Mesendoderm (in vitro differentiated cells): ENCODE results near the gene QSOX1.

Experiments used
- DNase-seq: peaks from one replicate; pipeline ENCODE4 v3.0.0; 2013
- H2AK5ac ChIP-seq: 2 replicates; pipeline ENCODE4 v1.6.1; 2013; ENCODE audit warnings: low read length, inconsistent platforms
- H2BK120ac ChIP-seq: 2 replicates; pipeline ENCODE4 v1.6.1; 2013; ENCODE audit warnings: low read depth, mild to moderate bottlenecking, low read length, moderate library complexity, mixed read lengths
- H2BK15ac ChIP-seq: replicated peaks from 2 replicates; pipeline ENCODE4 v1.6.1; 2013; ENCODE audit warnings: low read depth, mild to moderate bottlenecking, moderate library complexity
- H2BK5ac ChIP-seq: 2 replicates; pipeline ENCODE4 v1.6.1; 2013; ENCODE audit warnings: low read length, inconsistent platforms
- H3K18ac ChIP-seq: 2 replicates; pipeline ENCODE4 v1.6.1; 2013; ENCODE audit warnings: mild to moderate bottlenecking, low read length, mixed read lengths
- H3K23ac ChIP-seq: one replicate; pipeline ENCODE4 v1.6.1; 2013; ENCODE audit warnings: low read length
- H3K27ac ChIP-seq: 2 replicates; pipeline ENCODE4 v1.5.1; 2013; ENCODE audit warnings: low read depth, mild to moderate bottlenecking, inconsistent platforms, low read length, moderate library complexity
- H3K27me3 ChIP-seq: 2 replicates; pipeline ENCODE4 v1.6.1; 2013; ENCODE audit warnings: low read length, control low read depth, mild to moderate bottlenecking, inconsistent platforms; ENCODE audit not compliant: insufficient read depth, poor library complexity
- H3K36me3 ChIP-seq: 2 replicates; pipeline ENCODE4 v1.6.1; 2013; ENCODE audit warnings: low read length, inconsistent platforms; ENCODE audit not compliant: control insufficient read depth, insufficient read depth
- H3K4ac ChIP-seq: one replicate; pipeline ENCODE4 v1.6.1; 2013; ENCODE audit warnings: low read depth, mild to moderate bottlenecking, low read length, moderate library complexity
- H3K4me1 ChIP-seq: 2 replicates; pipeline ENCODE4 v1.6.1; 2013; ENCODE audit warnings: low read depth, low read length, inconsistent platforms; ENCODE audit not compliant: control insufficient read depth
- H3K4me2 ChIP-seq: 2 replicates; pipeline ENCODE4 v1.6.1; 2013; ENCODE audit warnings: low read length
- H3K4me3 ChIP-seq: 2 replicates; pipeline ENCODE4 v1.5.1; 2013; ENCODE audit warnings: mild to moderate bottlenecking, low read length
- H3K56ac ChIP-seq: one replicate; pipeline ENCODE4 v1.6.1; 2013; ENCODE audit warnings: low read length
- H3K79me1 ChIP-seq: 2 replicates; pipeline ENCODE4 v1.6.1; 2013; ENCODE audit warnings: low read length, inconsistent platforms
- H3K79me2 ChIP-seq: 2 replicates; pipeline ENCODE4 v1.6.1; 2013; ENCODE audit warnings: mild to moderate bottlenecking, low read length; ENCODE audit not compliant: control insufficient read depth, insufficient read depth
- H3K9ac ChIP-seq: 2 replicates; pipeline ENCODE4 v1.6.1; 2013; ENCODE audit warnings: low read length, inconsistent platforms
- H4K5ac ChIP-seq: one replicate; pipeline ENCODE4 v1.6.1; 2013; ENCODE audit warnings: low read length
- H4K8ac ChIP-seq: one replicate; pipeline ENCODE4 v1.6.1; 2013; ENCODE audit warnings: low read depth, mild to moderate bottlenecking, control low read depth, low read length, moderate library complexity
- WGBS: extraction: QIAGEN DNeasy Blood & Tissue Kit; methylation state at CpG from one replicate; pipeline ENCODE4 v1.1.7; 2013; ENCODE audit warnings: low lambda C conversion rate, missing lambda C conversion rate; ENCODE audit not compliant: insufficient coverage; ENCODE audit errors: extremely low coverage; 5-methylcytosine and 5-hydroxymethylcytosine counted together

The QSOX1 gene

DNA sequence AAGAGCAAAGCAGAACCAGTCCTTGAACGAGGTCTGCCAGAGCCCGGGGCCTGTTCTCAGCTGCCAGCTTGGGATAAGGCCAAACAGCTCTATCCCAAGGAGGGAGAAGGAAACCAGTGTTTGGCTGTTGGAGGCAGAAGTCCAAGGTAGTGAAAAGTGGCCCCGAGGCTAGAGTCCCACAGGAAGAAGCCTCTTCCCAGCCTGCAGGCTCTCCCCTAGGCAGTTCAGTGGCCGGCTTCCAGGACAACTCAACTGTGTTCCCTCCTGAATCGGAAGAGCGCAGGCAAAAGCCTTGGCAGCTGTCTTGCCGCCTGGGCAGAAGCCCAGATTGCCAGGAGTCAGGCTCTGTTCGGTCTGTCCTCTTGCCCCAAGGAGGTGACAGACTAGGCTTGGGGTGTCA lies 19.3 kb downstream of the QSOX1 start:
- Histone ChIP-seq H4K5ac (no peak overlapping the region), H2BK120ac (no peak overlapping the region), H3K4me2 (no peak overlapping the region), H3K79me2 (no peaks in the 10 kb centered on the region), H4K8ac (no peak overlapping the region), H3K18ac (no peak overlapping the region), H3K27ac (no peak overlapping the region), H3K9ac (no peak overlapping the region), H3K79me1 (no peaks in the 10 kb centered on the region), H3K27me3 (no peaks in the 10 kb centered on the region), H3K56ac (no peak overlapping the region), H3K23ac (no peak overlapping the region), H2BK15ac (no peak overlapping the region), H2BK5ac (no peak overlapping the region), H3K4ac (no peak overlapping the region), H3K4me1 (no peaks in the 10 kb centered on the region), H3K36me3 (no peaks in the 10 kb centered on the region), H2AK5ac (no peak overlapping the region), H3K4me3 (no peak overlapping the region)
- no peak for DNase-seq
- no CpG with 5 or more reads among the region's 8 CpGs for WGBS

DNA sequence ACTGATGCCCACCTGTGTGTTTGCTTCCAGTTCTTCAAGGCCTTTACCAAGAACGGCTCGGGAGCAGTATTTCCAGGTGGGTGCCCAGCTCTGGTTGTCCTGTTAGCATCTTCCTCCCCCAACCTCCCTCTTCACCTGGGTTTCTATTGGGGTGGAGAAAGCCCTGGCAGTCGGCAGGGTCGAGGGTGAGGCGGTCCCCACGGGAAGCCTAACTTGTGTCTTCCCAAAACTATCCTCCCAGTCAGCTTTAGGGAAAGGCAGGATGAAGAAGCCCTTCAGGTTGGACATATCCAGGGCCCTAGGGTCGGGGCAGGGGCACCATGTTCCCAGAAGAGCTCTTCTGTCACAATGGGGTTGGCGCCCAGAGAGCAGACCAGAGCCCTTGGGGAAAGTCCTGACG lies 20.6 kb downstream of the QSOX1 start:
- WGBS = no CpG with 5 or more reads among the region's 9 CpGs
- Histone ChIP-seq H2BK120ac (no peak overlapping the region), H3K4me3 (no peak overlapping the region), H3K4me2 (no peak overlapping the region), H3K9ac (no peak overlapping the region), H2AK5ac (no peak overlapping the region), H3K18ac (no peak overlapping the region), H3K23ac (no peak overlapping the region), H3K56ac (no peak overlapping the region), H3K36me3 (no peaks in the 10 kb centered on the region), H2BK5ac (no peak overlapping the region), H3K79me2 (no peaks in the 10 kb centered on the region), H3K27ac (no peak overlapping the region), H3K4me1 (no peaks in the 10 kb centered on the region), H4K5ac (no peak overlapping the region), H3K79me1 (no peaks in the 10 kb centered on the region), H3K4ac (no peak overlapping the region), H2BK15ac (no peak overlapping the region), H3K27me3 (no peaks in the 10 kb centered on the region), H4K8ac (no peak overlapping the region)
- no peak for DNase-seq

DNA sequence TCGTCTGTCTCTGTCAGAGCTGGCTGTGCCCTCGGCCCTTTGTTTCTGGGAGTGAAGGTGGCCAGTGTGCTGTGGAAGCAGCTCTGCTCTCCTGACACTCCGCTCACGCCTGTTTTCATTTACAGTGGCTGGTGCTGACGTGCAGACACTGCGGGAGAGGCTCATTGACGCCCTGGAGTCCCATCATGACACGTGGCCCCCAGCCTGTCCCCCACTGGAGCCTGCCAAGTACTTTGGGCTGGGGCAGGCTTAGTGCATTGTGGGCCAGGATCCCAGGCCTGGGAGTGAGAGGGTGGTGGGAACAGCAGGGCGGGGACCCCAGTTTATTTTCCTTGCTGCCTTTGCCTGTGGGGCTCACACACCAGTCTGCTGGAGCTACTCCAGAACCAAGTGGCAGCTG lies 21.1 kb downstream of the QSOX1 start:
- DNase-seq = no peak
- Histone ChIP-seq H3K79me1 (no peaks in the 10 kb centered on the region), H4K5ac (no peak overlapping the region), H3K4ac (no peak overlapping the region), H2AK5ac (no peak overlapping the region), H2BK120ac (no peak overlapping the region), H3K23ac (no peak overlapping the region), H3K36me3 (no peaks in the 10 kb centered on the region), H3K4me1 (no peaks in the 10 kb centered on the region), H3K27me3 (no peaks in the 10 kb centered on the region), H3K4me2 (no peak overlapping the region), H3K9ac (no peak overlapping the region), H4K8ac (no peak overlapping the region), H2BK5ac (no peak overlapping the region), H3K4me3 (no peak overlapping the region), H2BK15ac (no peak overlapping the region), H3K56ac (no peak overlapping the region), H3K18ac (no peak overlapping the region), H3K79me2 (no peaks in the 10 kb centered on the region), H3K27ac (no peak overlapping the region)
- WGBS = no CpG with 5 or more reads among the region's 9 CpGs

DNA sequence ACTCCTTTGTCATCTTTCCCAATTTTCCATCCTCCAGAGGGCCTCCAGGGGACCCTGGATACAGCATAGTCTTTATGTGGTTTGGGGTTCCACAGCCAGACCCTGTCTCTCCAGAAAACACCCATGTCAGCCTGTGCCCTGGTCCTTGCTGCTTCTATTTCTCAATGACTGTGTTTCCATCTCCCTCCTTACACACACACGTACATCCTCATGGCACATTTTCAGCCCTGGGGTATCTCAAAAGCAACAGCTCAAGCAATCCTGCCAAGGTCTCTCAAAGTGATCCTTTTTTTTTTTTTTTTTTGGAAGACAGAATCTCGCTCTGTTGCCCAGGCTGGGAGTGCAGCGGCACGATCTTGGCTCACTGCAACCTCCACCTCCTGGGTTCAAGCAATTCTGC lies 22.3 kb downstream of the QSOX1 start:
- no peak overlapping the region for H3K27ac ChIP-seq
- no peak overlapping the region for H3K23ac ChIP-seq
- H4K5ac ChIP-seq = no peak overlapping the region
- no peaks in the 10 kb centered on the region for H3K4me1 ChIP-seq
- no peak overlapping the region for H2BK120ac ChIP-seq
- no peaks in the 10 kb centered on the region for H3K36me3 ChIP-seq
- H4K8ac ChIP-seq = no peak overlapping the region
- H3K4me2 ChIP-seq = no peak overlapping the region
- H3K4me3 ChIP-seq = no peak overlapping the region
- H3K56ac ChIP-seq = no peak overlapping the region
- H3K9ac ChIP-seq = no peak overlapping the region
- H3K18ac ChIP-seq = no peak overlapping the region
- no peak overlapping the region for H2AK5ac ChIP-seq
- no peak overlapping the region for H2BK5ac ChIP-seq
- WGBS = no CpG with 5 or more reads among the region's 4 CpGs
- no peaks in the 10 kb centered on the region for H3K27me3 ChIP-seq
- no peak for DNase-seq
- H3K4ac ChIP-seq = no peak overlapping the region
- no peaks in the 10 kb centered on the region for H3K79me1 ChIP-seq
- no peak overlapping the region for H2BK15ac ChIP-seq
- no peaks in the 10 kb centered on the region for H3K79me2 ChIP-seq

DNA sequence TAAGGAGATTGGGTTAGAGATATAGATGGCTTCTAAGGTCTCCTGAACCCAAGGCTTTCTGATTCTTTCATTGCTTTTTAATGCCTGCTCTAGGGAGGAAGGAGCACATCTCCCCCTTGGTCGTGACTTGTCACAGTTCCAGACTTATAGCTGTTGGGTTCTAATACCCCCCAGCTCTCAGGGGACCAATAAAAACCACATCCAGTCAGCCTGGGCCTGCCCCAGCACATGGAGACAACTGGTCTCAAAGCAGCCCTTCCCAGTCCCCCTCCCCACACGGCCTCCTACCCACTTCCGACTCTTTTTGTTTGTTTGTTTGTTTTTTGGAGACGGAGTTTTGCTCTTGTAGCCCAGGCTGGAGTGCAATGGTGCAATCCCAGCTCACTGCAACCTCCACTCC lies 23.3 kb downstream of the QSOX1 start:
- no peak overlapping the region for H2BK5ac ChIP-seq
- H3K79me1 ChIP-seq = no peaks in the 10 kb centered on the region
- H2AK5ac ChIP-seq = no peak overlapping the region
- no peaks in the 10 kb centered on the region for H3K4me1 ChIP-seq
- H4K8ac ChIP-seq = no peak overlapping the region
- H3K27ac ChIP-seq = no peak overlapping the region
- no peak overlapping the region for H3K4me2 ChIP-seq
- H4K5ac ChIP-seq = no peak overlapping the region
- no peak overlapping the region for H3K23ac ChIP-seq
- no peak overlapping the region for H3K4me3 ChIP-seq
- no CpG with 5 or more reads among the region's 4 CpGs for WGBS
- no peaks in the 10 kb centered on the region for H3K36me3 ChIP-seq
- H3K56ac ChIP-seq = no peak overlapping the region
- no peaks in the 10 kb centered on the region for H3K79me2 ChIP-seq
- H3K27me3 ChIP-seq = no peaks in the 10 kb centered on the region
- no peak overlapping the region for H3K18ac ChIP-seq
- no peak overlapping the region for H3K4ac ChIP-seq
- no peak overlapping the region for H2BK120ac ChIP-seq
- no peak overlapping the region for H2BK15ac ChIP-seq
- H3K9ac ChIP-seq = no peak overlapping the region
- DNase-seq = no peak

DNA sequence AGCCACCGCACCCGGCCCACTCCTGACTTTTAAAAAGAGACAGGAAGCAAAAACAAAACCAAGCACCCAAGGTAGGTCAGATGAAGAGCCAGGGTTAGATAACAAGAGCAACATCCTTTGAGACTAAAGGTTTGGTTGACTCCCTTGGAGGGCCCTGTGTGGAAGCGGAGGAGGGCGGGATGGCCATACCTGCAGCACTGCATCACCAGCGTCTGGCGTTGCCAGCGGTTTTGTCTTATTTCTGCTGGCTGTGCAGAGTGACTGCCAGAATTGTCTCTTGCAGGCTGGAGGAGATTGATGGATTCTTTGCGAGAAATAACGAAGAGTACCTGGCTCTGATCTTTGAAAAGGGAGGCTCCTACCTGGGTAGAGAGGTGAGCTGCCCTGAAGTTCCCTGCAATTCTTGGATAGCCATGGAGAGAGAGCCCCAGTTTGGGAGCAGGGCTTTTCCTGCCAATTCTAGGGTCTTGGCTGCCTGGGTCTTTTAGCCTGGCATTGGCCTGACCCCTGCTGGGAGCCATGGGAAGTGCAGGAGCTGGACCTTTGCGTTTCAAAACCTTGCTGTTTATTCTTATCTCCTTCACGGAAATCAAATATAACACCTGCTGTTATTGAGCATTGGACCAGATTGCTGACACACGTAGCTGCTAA lies 24.0 kb downstream of the QSOX1 start:
- Histone ChIP-seq H3K36me3 (no peaks in the 10 kb centered on the region), H3K79me2 (no peaks in the 10 kb centered on the region), H2BK5ac (no peak overlapping the region), H3K4ac (no peak overlapping the region), H3K27ac (no peak overlapping the region), H2AK5ac (no peak overlapping the region), H4K5ac (no peak overlapping the region), H4K8ac (no peak overlapping the region), H3K23ac (no peak overlapping the region), H3K18ac (no peak overlapping the region), H3K9ac (no peak overlapping the region), H3K4me1 (no peaks in the 10 kb centered on the region), H3K4me3 (no peak overlapping the region), H3K79me1 (no peaks in the 10 kb centered on the region), H3K56ac (no peak overlapping the region), H2BK15ac (no peak overlapping the region), H2BK120ac (no peak overlapping the region), H3K4me2 (no peak overlapping the region), H3K27me3 (no peaks in the 10 kb centered on the region)
- peak; percentile 61 for DNase-seq
- no CpG with 5 or more reads among the region's 12 CpGs for WGBS
